Measurements from ENCODE around the gene CPED1.
"Not testable (repeated sequence)": the region's sequence is repeated elsewhere in the genome, so short reads cannot be mapped to it uniquely, and the experiment has no call there.

Gene CPED1

DNA sequence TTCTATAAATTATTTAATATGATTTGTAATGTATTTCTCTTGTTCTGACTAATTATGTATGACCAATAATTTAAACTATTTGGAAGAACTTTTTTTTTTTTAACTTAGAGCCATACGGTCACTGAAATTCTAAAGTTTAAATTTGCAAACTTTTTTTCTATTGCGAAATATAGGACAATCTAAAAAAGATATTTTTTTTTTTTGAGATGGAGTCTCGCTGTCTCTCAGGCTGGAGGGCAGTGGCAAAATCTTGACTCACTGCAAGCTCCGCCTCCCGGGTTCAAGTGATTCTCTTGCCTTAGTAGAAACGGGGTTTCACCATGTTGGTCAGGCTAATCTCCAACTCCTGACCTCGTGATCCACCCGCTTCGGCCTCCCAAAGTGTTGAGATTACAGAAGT lies 130.5 kb downstream of the CPED1 start:
- no peak overlapping the region for H3K4me3 ChIP-seq (ENCODE audit: low read depth, low read length, poor library complexity, severe bottlenecking)
- H3K79me2 ChIP-seq (ENCODE audit: insufficient read depth, low read length): no peaks in the 10 kb centered on the region
- H3K9me2 ChIP-seq (ENCODE audit: low read depth, low read length): no peaks in the 10 kb centered on the region
- H3F3A ChIP-seq (ENCODE audit: insufficient read depth, low read length): no peaks in the 10 kb centered on the region
- H2AFZ ChIP-seq (ENCODE audit: low read length): no peak overlapping the region
- no peaks in the 10 kb centered on the region for H3K4me1 ChIP-seq (ENCODE audit: insufficient read depth, low read length, severe bottlenecking)
- no peaks in the 10 kb centered on the region for H3K27me3 ChIP-seq (ENCODE audit: insufficient read depth, low read length)
- no peaks in the 10 kb centered on the region for H3K36me3 ChIP-seq (ENCODE audit: insufficient read depth, low read length)
- H4K20me1 ChIP-seq (ENCODE audit: insufficient read depth, low read length): no peaks in the 10 kb centered on the region
- no peak overlapping the region for H3K27ac ChIP-seq (ENCODE audit: low read depth, low read length, poor library complexity, severe bottlenecking)
- no peak overlapping the region for H3K4me2 ChIP-seq (ENCODE audit: low read length)
- H3K9me3 ChIP-seq (ENCODE audit: low read length): peaks cover 2% of the 10 kb centered on the region; the same call in 1 of the 2 replicates
- H3K9ac ChIP-seq (ENCODE audit: low read length): no peak overlapping the region
- no peak for TF ChIP-seq EZH2 (IDR thresholded peaks at IDR 0.05; ENCODE audit: borderline replicate concordance, low read length)
- TF ChIP-seq, protein P1, sequence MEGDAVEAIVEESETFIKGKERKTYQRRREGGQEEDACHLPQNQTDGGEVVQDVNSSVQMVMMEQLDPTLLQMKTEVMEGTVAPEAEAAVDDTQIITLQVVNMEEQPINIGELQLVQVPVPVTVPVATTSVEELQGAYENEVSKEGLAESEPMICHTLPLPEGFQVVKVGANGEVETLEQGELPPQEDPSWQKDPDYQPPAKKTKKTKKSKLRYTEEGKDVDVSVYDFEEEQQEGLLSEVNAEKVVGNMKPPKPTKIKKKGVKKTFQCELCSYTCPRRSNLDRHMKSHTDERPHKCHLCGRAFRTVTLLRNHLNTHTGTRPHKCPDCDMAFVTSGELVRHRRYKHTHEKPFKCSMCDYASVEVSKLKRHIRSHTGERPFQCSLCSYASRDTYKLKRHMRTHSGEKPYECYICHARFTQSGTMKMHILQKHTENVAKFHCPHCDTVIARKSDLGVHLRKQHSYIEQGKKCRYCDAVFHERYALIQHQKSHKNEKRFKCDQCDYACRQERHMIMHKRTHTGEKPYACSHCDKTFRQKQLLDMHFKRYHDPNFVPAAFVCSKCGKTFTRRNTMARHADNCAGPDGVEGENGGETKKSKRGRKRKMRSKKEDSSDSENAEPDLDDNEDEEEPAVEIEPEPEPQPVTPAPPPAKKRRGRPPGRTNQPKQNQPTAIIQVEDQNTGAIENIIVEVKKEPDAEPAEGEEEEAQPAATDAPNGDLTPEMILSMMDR (IDR thresholded peaks at IDR 0.05; ENCODE audit: low read length): no peak

DNA sequence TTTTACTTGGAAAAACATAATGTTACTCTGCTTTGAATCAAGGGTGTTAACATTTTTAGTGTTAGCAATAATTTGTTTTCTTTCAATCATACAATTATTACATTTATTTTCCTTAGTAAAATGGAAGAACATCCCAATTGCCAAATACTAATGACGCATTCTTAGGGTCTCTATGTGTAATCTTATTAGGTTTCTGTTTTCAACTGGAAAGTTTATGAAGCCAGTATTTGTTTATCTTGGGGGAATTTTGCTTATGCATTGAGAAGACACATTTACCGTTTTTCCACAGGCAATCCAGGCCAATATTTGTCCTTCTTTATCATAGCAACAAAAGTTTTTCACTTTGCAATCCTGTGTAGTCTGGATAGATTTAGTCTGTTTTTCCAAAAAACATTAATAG lies 134.5 kb downstream of the CPED1 start:
- no peaks in the 10 kb centered on the region for H3K9me2 ChIP-seq (ENCODE audit: low read depth, low read length)
- H3K4me2 ChIP-seq (ENCODE audit: low read length): no peak overlapping the region
- H4K20me1 ChIP-seq (ENCODE audit: insufficient read depth, low read length): no peaks in the 10 kb centered on the region
- H3K79me2 ChIP-seq (ENCODE audit: insufficient read depth, low read length): no peaks in the 10 kb centered on the region
- H3K4me1 ChIP-seq (ENCODE audit: insufficient read depth, low read length, severe bottlenecking): peaks cover 4% of the 10 kb centered on the region
- TF ChIP-seq, protein P1 (IDR thresholded peaks at IDR 0.05; ENCODE audit: low read length): no peak
- TF ChIP-seq EZH2 (IDR thresholded peaks at IDR 0.05; ENCODE audit: borderline replicate concordance, low read length): no peak
- no peak overlapping the region for H3K27ac ChIP-seq (ENCODE audit: low read depth, low read length, poor library complexity, severe bottlenecking)
- H2AFZ ChIP-seq (ENCODE audit: low read length): no peak overlapping the region
- peaks cover 4% of the 10 kb centered on the region; the same call in 1 of the 2 replicates for H3K36me3 ChIP-seq (ENCODE audit: insufficient read depth, low read length)
- no peak overlapping the region for H3K4me3 ChIP-seq (ENCODE audit: low read depth, low read length, poor library complexity, severe bottlenecking)
- no peaks in the 10 kb centered on the region for H3K27me3 ChIP-seq (ENCODE audit: insufficient read depth, low read length)
- no peak overlapping the region for H3K9ac ChIP-seq (ENCODE audit: low read length)
- no peaks in the 10 kb centered on the region for H3K9me3 ChIP-seq (ENCODE audit: low read length)
- H3F3A ChIP-seq (ENCODE audit: insufficient read depth, low read length): no peaks in the 10 kb centered on the region

DNA sequence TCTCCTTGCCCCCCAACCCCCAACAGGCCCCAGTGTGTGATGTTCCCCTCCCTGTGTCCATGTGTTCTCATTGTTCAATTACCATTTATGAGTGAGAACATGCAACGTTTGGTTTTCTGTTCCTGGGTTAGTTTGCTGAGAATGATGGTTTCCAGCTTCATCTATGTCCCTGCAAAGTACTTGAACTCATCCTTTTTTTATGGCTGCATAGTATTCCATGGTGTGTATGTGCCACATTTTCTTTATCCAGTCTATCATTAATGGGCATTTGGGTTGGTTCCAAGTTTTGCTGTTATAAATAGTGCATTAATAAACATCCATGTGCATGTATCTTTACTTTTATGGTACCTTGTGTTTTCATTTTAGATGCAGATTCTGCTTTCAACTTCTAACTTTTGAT lies 136.9 kb downstream of the CPED1 start:
- H3K79me2 ChIP-seq (ENCODE audit: insufficient read depth, low read length); H3K9ac ChIP-seq (ENCODE audit: low read length); H3K4me1 ChIP-seq (ENCODE audit: insufficient read depth, low read length, severe bottlenecking); H3K4me2 ChIP-seq (ENCODE audit: low read length); H3K9me3 ChIP-seq (ENCODE audit: low read length); H3K36me3 ChIP-seq (ENCODE audit: insufficient read depth, low read length); H3K27me3 ChIP-seq (ENCODE audit: insufficient read depth, low read length); H2AFZ ChIP-seq (ENCODE audit: low read length); H3F3A ChIP-seq (ENCODE audit: insufficient read depth, low read length); H3K27ac ChIP-seq (ENCODE audit: low read depth, low read length, poor library complexity, severe bottlenecking); H3K4me3 ChIP-seq (ENCODE audit: low read depth, low read length, poor library complexity, severe bottlenecking); H4K20me1 ChIP-seq (ENCODE audit: insufficient read depth, low read length); H3K9me2 ChIP-seq (ENCODE audit: low read depth, low read length): not testable (repeated sequence)

DNA sequence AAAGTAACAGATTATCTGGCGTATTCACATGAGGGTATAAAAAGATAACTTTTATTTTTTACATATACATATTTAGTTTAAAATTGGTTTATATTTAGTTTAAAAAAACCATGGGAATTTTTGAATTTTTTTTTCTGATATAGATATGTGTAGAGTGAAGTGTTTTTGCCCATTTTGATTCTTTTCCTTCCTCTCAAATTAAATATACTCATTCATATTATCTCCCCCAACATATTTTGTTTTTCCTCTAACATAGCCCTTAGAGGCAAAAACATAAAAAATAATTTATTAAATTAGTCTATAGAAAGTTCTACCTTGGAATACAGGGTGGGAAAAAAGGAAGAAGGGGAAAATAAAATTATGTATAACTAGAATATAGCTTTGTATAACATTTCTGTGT lies 137.7 kb downstream of the CPED1 start:
- H3F3A ChIP-seq (ENCODE audit: insufficient read depth, low read length): peaks cover 2% of the 10 kb centered on the region; the same call in 1 of the 2 replicates
- no peak overlapping the region for H3K4me3 ChIP-seq (ENCODE audit: low read depth, low read length, poor library complexity, severe bottlenecking)
- H3K9me3 ChIP-seq (ENCODE audit: low read length): no peaks in the 10 kb centered on the region
- H3K9ac ChIP-seq (ENCODE audit: low read length): no peak overlapping the region
- no peaks in the 10 kb centered on the region for H3K79me2 ChIP-seq (ENCODE audit: insufficient read depth, low read length)
- no peaks in the 10 kb centered on the region for H4K20me1 ChIP-seq (ENCODE audit: insufficient read depth, low read length)
- H3K4me2 ChIP-seq (ENCODE audit: low read length): no peak overlapping the region
- H3K9me2 ChIP-seq (ENCODE audit: low read depth, low read length): no peaks in the 10 kb centered on the region
- TF ChIP-seq, protein P1 (IDR thresholded peaks at IDR 0.05; ENCODE audit: low read length): no peak
- TF ChIP-seq EZH2 (IDR thresholded peaks at IDR 0.05; ENCODE audit: borderline replicate concordance, low read length): no peak
- H2AFZ ChIP-seq (ENCODE audit: low read length): no peak overlapping the region
- H3K36me3 ChIP-seq (ENCODE audit: insufficient read depth, low read length): peaks cover 4% of the 10 kb centered on the region; the same call in 1 of the 2 replicates
- H3K4me1 ChIP-seq (ENCODE audit: insufficient read depth, low read length, severe bottlenecking): peaks cover 6% of the 10 kb centered on the region
- H3K27ac ChIP-seq (ENCODE audit: low read depth, low read length, poor library complexity, severe bottlenecking): no peak overlapping the region
- no peaks in the 10 kb centered on the region for H3K27me3 ChIP-seq (ENCODE audit: insufficient read depth, low read length)

Measured in OCI-LY1 (cell line).